Activated gamma-delta T cell treated with Interleukin-2 at 50 U/mL for 16 hours (primary cell): ENCODE measurements around the gene HEATR5A.
"Not testable (repeated sequence)": the region's sequence is repeated elsewhere in the genome, so short reads cannot be mapped to it uniquely, and the experiment has no call there.

Experiments
- DNase-seq: peaks from one replicate; pipeline ENCODE4 v3.0.0-alpha.2; 2020

HEATR5A gene

DNA sequence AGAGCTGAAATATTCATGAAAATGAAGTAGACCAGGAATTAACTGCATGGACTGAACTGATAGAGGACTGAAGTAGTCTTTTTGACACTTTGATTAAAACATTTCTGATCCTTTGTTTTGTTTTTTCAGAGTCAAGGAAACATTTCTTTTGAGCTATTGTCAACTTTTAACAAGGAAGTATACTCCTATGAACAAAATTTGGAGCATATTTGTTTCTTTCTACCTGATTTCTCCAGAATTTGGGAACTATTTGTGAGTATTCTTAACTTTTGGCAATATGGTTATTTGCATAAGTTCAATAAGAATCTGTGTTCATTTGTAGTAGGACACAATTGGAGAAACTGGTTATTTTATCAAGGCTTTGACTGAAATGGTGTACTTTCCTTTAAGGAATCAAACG lies 141.5 kb downstream of the HEATR5A start:
- no peak for DNase-seq

DNA sequence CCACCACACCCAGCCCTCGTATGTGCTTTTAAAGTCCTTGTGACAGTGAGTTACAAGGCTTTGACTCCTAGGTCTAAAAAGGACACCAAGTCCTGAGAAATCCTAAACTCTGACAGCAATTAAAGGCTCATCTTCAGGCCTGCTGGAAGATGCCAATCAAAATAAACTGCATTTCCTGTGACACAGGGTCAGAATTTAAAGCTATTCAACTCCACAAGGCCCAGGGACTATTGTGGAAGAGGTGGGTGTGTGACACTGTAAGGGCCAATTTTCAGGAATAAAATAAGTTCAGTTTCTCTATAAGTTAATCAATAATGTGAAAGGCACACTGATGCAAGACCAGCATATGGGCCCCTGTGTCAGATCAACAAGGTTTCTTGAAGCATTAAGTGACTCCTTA lies 143.3 kb downstream of the HEATR5A start:
- DNase-seq = no peak

DNA sequence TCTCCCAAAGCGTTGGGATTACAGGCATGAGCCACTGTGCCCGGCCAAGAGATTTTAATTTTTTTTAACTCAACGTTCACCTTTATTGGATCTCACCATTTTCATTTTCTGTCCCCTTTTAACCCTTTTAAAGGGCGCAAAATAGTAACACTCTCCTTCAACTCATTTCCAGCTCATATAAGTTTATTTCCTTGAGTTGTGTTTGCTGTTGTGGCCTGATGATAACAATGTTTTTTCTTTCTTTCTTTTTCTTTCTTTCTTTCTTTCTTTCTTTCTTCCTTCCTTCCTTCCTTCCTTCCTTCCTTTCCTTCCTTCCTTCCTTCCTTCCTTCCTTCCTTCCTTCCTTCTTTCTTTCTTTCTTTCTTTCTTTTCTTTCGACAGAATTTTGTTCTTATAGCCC lies 143.9 kb downstream of the HEATR5A start:
- not testable (repeated sequence) for DNase-seq

DNA sequence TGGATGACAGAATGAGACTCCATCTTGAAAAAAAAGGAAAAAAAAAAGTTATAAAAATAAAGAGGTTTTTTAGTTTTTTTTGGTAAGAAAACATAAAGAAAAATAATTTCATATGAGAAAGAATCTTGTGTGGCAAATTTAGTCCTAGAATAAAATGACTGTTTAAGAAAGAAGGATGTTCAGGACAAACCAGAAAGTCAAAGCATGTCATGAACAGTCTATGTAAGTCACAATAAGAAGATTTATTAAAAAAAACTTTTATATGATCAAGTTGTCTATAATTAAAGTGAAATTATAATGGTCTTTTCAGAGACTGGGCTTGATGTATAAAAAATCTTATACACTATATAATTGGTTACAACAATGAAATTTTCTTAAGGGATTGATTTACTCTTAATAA lies 144.6 kb downstream of the HEATR5A start:
- no peak for DNase-seq

DNA sequence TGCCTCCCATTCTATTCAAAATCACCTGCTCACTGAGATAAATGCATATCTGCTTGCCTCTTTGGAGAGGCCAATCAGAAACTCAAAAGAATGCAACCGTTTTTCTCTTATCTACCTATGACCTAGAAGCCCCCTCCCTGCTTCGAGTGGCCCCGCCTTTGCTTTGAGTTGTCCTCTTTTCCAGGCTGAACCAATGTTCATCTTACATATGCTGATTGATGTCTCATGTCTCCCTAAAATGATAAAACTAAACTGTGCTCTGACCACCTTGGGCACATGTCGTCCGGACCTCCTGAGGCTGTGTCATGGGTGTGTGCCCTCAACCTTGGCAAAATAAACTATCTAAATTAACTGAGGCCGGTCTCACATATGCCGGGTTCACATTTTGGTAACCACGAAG lies 148.7 kb downstream of the HEATR5A start:
- DNase-seq = no peak

DNA sequence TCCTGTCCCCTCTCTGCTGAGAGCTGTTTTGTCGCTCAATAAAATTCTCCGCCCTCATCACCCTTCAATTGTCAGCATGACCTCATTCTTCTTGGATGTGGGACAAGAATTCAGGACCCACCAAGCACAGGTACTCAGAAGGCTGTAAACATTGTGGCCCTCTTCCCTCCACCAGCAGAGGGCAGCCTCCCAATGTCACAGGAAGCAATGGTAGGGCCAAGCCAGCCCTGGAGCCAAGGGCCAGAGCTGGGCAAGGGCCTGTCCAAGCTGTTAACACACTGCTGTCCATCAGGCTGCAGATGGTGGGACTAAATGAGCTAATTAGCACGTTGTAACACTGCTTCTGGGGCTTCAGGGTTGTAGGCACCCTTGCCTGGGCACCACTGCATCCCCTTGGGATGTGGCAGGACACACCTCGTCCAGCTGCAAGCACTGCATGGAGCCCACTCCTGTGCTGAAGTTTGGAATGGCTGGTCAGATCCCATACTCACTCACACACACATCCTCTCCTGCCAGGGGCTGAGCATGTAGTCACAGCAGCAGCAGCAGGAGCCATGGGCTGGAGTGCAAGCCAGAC lies 150.1 kb downstream of the HEATR5A start:
- DNase-seq = no peak

DNA sequence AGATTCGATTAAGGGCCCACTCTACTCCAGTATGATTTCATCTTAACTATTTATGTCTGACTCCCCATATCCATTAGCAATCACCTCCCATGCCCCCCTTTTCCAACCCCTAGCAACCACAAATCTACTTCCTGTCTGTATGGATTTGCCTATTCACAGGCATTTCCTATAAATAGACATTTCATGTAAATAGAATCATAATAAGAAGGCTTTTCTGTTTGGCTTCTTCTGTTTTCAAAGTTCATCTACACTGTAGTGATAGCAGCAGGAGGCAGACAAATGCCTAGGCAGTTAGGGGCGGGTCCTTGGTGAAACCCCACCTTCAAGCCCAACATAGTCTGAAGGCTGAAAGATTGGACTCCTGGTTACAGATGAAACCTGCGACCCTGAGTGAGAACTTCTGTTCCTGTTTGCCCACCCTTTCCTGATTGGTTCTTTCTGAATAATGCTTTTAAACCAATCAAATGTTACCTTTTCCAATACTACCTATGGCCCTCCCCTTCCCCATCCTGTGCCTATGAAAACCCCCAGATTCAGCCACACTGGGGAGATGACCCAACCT lies 150.6 kb downstream of the HEATR5A start:
- no peak for DNase-seq

DNA sequence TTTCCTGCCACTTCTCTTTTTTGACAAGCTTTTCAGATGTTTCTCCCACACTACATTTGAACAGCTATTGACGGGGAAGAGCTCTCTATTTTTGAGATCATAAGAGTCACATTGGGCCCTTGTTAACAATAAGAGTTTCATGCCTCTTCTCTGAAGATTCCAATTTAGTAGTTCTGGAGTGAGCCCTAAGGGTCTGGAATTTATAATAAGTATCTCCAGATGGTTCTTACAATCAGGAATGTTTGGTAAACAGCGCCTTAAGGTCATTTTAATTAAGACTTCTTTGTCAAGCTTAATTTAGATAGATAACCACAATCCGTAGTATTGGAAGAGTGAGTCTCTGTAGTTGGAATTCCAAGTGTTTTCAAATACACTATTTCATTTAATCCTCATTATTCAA lies 152.1 kb downstream of the HEATR5A start:
- no peak for DNase-seq

DNA sequence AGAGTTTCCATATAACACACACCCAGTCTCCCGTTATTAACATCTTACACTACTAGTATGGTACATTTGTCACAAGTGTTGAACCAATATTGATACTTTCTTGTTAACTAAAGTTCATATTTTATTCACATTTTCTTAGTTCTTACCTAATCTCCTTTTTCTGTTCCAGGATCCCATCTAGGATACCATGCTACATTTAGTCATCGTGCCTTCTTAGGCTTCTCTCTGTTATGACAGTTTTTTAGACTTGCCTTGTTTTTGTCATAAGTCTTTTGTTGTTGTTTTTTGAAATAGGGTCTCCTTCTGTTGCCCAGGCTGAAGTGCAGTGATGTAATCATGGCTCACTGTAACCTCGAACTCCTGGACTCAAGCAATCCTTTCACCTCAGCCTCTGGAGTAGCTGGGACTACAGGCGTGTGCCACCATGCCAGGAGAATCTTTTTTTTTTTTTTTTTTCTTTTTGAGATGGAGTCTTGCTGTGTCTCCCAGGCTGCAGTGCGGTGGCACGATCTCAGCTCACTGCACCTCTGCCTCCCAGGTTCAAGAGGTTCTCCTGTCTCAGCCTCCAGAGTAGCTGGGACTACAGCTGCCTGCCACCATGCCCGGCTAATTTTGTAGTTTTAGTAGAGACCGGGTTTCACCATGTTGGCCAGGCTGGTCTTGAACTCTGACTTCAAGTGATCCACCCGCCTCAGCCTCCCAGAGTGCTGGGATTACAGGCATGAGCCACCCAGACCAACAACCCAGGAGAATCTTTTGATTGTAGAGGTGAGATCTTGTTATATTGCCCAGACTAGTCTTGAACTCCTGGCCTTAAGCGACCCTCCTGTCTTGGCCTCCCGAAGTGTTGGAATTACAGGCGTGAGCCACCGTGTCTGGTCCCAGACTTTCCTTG lies 153.7 kb downstream of the HEATR5A start:
- DNase-seq = no peak

DNA sequence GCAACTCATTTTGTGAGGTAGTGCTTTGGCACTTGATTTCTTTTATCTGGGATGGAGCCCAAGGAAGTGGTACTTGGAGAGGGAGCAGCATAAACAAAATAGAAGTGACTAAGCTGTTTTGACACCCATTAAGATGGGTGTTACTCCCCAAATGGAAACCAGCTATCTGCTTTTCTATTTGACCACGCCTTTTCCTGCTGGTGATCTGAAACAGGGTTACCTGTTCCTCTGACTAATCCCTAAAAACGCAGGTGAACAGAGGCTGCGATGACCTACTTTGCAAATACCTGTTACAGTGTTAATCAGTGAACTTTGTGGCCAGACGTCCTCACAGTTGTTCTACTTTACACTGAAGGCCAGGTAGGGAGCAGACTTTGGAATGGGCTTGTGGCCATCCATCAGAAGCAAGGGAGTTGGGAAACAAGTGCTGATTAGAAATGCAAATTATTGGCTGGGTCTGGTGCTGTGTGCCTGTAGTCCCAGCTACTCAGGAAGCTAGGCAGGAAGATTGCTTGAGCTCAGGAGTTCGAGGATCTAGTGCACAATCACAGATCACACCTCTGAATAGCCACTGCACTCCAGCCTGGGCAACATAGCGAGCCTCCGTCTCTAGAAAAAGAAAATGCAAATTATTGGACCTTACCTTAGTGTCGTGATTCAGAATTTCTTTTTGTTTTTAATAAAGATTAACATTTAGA lies 154.5 kb downstream of the HEATR5A start:
- no peak for DNase-seq

DNA sequence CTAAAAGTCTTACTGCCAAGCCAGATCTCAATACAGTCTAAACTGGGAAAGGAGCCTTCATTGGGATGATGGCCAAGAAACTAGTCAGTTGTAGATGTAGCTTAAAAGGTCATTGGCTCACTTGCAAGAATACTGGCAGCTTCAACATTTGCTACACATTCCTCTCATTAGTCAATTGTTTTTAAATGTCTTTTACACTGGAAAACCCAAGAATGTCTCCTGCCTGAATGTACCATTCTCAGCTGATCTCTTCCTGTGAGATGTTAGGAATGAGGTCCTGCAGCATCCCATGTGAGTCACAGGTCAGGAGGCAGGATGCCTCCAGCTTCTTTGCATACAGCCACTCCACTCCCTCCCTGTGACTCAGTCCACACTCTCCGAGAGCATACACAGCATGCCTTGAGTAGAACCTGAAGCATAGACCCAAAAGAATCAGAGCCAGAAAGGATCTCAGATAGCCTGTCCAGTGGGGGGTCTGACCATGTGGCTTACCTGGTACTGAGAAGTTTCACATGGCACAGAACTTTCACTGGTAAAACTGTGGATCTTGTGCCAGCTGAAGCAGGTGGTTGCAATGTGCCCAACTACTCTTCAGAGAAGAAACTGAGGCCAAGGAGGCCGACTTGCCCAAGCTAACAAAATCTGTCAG lies 156.7 kb downstream of the HEATR5A start:
- DNase-seq = no peak

DNA sequence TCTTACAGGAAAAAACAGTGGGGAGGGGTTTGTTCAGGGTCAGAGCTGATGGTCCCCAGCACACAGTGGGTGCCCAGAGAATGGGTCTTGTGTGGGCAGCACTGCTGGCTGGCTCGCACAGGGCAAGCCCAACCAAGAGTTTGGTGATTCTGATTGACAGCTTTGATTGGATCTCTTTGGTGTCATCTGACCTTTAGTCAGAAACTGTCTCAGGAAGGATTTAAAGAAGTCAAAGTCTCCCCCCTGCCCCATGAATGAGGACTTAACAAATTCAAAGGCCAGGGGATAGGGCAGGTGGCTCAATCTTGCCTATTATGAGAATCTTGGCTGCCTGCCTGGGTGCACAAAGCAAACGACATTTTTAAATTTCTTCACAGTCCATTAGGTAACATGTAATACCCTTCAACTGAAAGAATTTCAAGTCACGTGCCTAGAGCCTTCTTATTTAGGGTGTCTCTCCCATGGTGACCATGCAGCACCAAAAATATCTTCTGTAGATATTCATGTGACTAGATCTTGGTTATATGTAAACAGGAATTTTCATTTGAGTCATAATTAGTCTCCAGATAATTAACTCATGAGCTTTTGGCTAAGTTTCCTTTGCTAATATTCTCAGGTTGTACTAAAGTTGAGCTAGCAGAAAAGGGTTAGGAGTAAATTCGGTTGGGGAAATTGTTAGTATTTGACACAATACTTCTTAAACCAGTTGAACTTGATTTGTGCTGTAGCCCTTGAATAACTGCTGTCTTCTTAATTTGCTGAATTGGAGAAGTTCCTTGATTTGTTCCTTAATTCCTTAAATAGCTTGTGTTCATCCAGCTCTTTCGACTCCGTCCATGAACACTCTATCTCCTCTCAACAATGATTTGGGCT lies 158.3 kb downstream of the HEATR5A start:
- DNase-seq = no peak

DNA sequence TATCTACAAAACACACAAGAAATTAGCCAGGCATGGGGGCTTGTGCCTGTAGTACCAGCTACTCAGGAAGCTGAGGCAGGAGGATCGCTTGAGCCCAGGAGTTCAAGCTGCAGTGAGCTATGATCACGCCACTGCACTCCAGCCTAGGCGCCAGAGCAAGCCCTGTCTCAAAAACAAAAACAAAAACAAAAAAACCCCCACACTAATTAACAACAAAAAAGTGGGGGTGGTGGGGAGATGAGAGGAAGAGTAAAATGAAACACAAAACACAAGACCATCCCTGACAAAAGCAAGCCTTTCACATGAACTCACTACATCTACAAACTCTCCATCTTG lies 158.9 kb downstream of the HEATR5A start:
- no peak for DNase-seq

DNA sequence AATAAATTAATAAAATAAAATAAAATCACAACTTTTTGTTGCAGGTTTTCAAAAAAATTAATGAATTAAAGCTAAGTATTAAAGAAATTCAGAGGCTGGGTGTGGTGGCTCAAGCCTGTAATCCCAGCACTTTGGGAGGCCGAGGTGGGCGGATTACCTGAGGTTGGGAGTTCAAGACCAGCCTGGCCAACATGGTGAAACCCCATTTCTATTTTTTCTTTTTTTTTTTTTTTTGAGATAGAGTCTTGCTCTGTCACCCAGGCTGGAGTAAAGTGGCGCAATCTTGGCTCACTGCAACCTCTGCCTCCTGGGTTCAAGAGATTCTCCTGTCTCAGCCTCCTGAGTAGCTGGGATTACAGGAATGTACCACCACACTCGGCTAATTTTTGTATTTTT lies 161.3 kb downstream of the HEATR5A start:
- DNase-seq = not testable (repeated sequence)

DNA sequence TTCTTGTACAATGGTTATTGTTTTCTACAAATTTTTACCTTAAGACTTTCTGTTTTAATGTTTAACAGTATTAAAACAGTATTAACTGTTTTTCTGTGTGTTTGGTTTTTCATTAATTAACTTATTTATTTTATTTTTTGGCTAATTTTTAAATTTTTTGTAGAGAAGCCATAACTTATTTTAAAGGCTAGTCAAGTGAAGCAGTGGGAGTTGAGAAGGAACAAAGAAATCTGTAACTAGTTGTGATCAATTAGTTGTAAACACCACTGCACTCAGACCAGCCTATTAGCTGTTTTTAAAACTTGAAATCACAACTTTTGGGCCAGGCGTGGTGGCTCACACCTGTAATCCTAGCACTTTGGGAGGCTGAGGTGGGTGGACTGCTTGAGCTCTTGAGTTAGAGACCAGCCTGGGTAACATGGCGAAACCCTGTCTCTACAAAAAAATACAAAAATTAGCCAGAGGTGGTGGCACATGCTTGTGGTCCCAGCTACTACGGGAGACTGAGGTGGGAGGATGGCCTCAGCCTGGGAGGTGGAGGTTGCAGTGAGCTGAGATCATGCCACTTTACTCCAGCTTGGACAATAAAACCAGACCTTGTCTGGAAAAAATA lies 161.8 kb downstream of the HEATR5A start:
- DNase-seq = no peak

DNA sequence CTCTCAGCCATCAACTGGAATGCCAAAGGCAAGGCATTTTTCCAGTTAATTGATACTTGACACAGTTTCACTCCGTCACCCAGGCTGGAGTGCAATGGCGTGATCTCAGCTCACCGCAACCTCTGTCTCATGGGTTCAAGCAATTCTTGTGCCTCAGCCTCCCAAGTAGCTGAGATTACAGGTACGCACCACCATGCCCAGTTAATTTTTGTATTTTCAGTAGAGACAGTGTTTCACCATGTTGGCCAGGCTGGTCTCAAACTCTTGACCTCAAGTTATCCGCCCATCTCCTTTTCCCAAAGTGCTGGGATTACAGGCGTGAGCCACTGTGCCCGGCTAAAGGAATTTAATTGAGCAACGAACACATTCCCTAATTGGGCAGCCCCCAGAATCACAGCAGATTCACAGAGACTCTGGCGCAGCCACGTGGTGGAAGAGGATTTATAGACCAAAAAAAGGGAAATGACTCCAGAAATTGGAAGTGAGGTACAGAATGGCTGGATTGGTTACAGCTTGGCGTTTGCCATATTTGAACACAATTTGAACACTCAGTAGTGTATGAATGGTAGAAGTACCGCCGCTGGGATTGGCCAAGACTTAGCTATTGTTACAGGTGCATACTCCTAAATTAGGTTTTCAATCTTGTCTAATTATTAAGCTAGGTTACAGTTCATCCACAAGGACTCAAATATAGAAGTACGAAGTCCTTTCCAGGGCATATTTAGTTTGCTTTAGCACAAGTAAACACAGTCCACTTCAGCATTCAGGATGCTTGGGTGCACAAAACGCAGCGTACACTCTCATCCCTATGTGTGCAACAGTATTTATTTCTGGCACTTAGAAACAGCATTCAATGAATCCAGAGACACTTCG lies 162.6 kb downstream of the HEATR5A start:
- not testable (repeated sequence) for DNase-seq

DNA sequence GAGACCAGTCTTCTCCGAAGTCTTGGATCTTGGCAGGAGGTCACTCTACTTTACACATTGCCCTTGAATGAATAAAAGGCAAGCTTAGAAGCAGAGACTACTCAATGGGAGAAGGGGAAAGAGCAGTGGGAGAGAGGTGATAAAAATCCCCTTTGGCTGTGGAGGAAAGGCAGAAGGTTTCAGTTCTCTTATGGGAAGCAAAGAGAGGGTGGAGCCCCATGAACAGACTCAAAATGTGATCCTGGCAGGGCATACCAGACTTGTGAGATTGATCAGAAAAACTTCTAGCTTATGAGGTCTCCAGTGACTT lies 163.2 kb downstream of the HEATR5A start:
- DNase-seq = no peak

DNA sequence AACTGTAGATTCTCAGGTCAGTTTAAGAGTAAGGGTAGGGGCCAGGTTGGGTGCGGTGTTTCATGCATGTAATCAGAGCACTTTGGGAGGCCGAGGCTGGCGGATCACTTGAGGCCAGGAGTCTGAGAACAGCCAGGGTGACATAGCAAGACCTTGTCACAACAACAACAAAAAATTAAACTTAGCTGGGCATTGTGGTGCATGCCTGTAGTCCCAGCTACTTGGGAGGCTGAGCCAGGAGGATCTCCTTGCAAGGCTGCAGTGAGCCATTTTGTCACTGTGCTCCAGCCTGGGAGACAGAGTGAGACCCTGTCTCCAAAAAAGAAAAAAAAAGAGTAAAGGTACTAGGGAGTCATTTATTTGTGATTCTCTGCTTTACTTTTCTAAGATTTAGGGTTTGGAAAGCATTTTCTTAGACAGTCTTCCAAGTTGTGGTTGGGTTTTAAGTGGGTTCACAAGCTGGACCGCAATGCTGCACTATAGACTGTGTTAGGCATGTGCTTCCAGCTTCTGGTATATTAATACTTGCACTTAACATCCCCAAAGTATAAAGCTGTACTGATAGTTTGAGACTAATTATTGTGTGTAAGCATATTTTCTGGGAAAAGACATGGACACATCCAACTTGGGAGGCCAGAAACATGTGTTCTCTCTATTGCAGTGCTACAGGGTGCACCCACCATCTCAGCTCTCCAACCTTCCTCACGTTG lies 163.7 kb downstream of the HEATR5A start:
- DNase-seq = no peak

DNA sequence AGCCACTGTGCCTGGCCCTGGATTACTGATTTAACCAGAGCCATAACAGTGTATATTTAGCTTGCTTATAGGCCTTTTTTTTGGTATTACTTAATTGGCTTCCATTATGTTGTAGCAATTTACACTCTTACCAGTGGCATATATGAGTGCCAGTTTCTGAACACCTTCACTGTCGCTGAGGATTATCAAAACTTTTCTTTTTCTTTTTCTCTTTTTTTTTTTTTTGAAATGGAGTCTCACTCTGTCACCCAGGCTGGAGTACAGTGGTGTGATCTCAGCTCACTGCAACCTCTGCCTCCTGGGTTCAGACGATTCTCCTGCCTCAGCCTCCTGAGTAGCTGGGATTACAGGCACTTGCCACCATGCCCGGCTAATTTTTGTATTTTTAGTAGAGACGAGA lies 164.4 kb downstream of the HEATR5A start:
- DNase-seq = not testable (repeated sequence)

DNA sequence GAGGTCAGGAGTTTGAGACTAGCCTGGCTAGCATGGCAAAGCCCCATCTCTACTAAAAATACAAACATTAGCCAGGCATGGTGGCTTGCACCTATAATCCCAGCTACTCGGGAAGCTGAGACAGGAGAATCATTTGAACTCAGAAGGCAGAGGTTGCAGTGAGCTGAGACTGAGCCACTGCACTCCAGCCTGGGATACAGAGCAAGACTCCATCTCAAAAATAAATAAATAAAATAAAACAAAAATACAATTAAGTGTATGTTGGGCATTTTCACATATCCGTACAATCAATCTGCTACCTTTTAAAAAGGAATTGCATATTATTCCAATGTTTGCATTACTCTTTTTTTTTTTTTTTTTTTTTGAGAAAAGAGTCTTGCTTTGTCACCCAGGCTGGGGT lies 165.1 kb downstream of the HEATR5A start:
- DNase-seq = no peak
